HepG2 (cell line): ENCODE results near the gene GBX1. TPM values are rescaled to one million over a fixed set of nuclear protein-coding genes. Genes with fewer than 3 reads are reported as not detected.

Source experiments
- CBFB ChIP-seq: sonication (generic); formaldehyde crosslinking; IDR thresholded peaks from 2 replicates; pipeline ENCODE4 v1.4.0; 2020; ENCODE audit warnings: missing genetic modification reagents
- CEBPG ChIP-seq: IDR thresholded peaks from 2 replicates; pipeline ENCODE4 v1.6.1; 2016
- GATAD2A ChIP-seq: IDR thresholded peaks from 2 replicates; pipeline ENCODE4 v1.6.1; 2016
- GPN1 ChIP-seq: sonication (generic); formaldehyde crosslinking; IDR thresholded peaks from 2 replicates; pipeline ENCODE4 v1.5.1; 2020; ENCODE audit warnings: missing genetic modification reagents, borderline replicate concordance
- MATR3 ChIP-seq: sonication (generic); formaldehyde crosslinking; IDR thresholded peaks from 2 replicates; pipeline ENCODE4 v1.4.0; 2020; ENCODE audit warnings: missing genetic modification reagents
- SMAD9 ChIP-seq: sonication (generic); formaldehyde crosslinking; IDR thresholded peaks from 2 replicates; pipeline ENCODE4 v1.5.1; 2020; ENCODE audit warnings: mild to moderate bottlenecking, missing genetic modification reagents
- SNRNP70 ChIP-seq: fragments of 200-400 bp; formaldehyde crosslinking; IDR thresholded peaks from 2 replicates; pipeline ENCODE4 v1.6.1; 2017; ENCODE audit warnings: mild to moderate bottlenecking, low read depth, low read length, moderate library complexity
- XRCC5 ChIP-seq: fragments of 200-400 bp; formaldehyde crosslinking; optimal IDR thresholded peaks from 2 replicates; pipeline ENCODE3; 2017; ENCODE audit warnings: mild to moderate bottlenecking, low read length
- ZBTB7A ChIP-seq: sonication (generic); formaldehyde crosslinking; IDR thresholded peaks from 2 replicates; pipeline ENCODE4 v1.8.0; 2022; ENCODE audit warnings: mild to moderate bottlenecking, missing genetic modification reagents
- ZNF121 ChIP-seq: sonication (generic); formaldehyde crosslinking; IDR thresholded peaks from 2 replicates; pipeline ENCODE4 v1.5.0; 2020; ENCODE audit warnings: mild to moderate bottlenecking, missing genetic modification reagents
- ZNF180 ChIP-seq: sonication (generic); formaldehyde crosslinking; IDR thresholded peaks from 2 replicates; pipeline ENCODE4 v1.4.0; 2020; ENCODE audit warnings: low read depth, missing genetic modification reagents, borderline replicate concordance
- ZNF224 ChIP-seq: sonication (generic); formaldehyde crosslinking; IDR thresholded peaks from 2 replicates; pipeline ENCODE4 v1.5.0; 2020; ENCODE audit warnings: mild to moderate bottlenecking, missing genetic modification reagents
- ZNF234 ChIP-seq: sonication (generic); formaldehyde crosslinking; conservative IDR thresholded peaks from 2 replicates; pipeline ENCODE4 v1.5.1; 2020; ENCODE audit warnings: mild to moderate bottlenecking, missing genetic modification reagents
- ZNF256 ChIP-seq: sonication (generic); formaldehyde crosslinking; conservative IDR thresholded peaks from 2 replicates; pipeline ENCODE4 v1.4.0; 2020; ENCODE audit warnings: missing genetic modification reagents
- ZNF383 ChIP-seq: sonication (generic); formaldehyde crosslinking; IDR thresholded peaks from 2 replicates; pipeline ENCODE4 v1.4.0; 2020; ENCODE audit warnings: missing genetic modification reagents, mild to moderate bottlenecking, borderline replicate concordance
- ZNF562 ChIP-seq: sonication (generic); formaldehyde crosslinking; IDR thresholded peaks from 2 replicates; pipeline ENCODE4 v1.8.0; 2022; ENCODE audit warnings: missing genetic modification reagents, borderline replicate concordance
- ZNF605 ChIP-seq: sonication (generic); formaldehyde crosslinking; IDR thresholded peaks from 2 replicates; pipeline ENCODE4 v1.8.0; 2022; ENCODE audit warnings: mild to moderate bottlenecking, missing genetic modification reagents
- ZNF772 ChIP-seq: sonication (generic); formaldehyde crosslinking; IDR thresholded peaks from 2 replicates; pipeline ENCODE4 v1.5.0; 2020; ENCODE audit warnings: mild to moderate bottlenecking, missing genetic modification reagents
- ZNF773 ChIP-seq: sonication (generic); formaldehyde crosslinking; IDR thresholded peaks from 2 replicates; pipeline ENCODE4 v1.4.0; 2020; ENCODE audit warnings: missing genetic modification reagents, borderline replicate concordance
- ZNF850 ChIP-seq: sonication (generic); formaldehyde crosslinking; conservative IDR thresholded peaks from 2 replicates; pipeline ENCODE4 v1.9.0; 2021; ENCODE audit warnings: mild to moderate bottlenecking, missing genetic modification reagents
- polyA plus RNA-seq, 8 experiments: library from polyadenylated mRNA; depleted of rRNA in 3 of 8; stranded (reverse) in 7 of 8; unstranded in 1 of 8; fragments of >200 nt; fragmentation: Illumina TruSeq in 4 of 8; extraction: Trizol in 4 of 8; gene quantifications; 2 replicates each; pipeline versions ENCODE4 v1.2.1 to v1.2.3, GENCODE V29; 2011 to 2016; ENCODE audit warnings: low read depth in 4 of 8, missing spikeins in 1 of 8, mixed read lengths in 1 of 8; ENCODE audit not compliant: insufficient read depth in 1 of 8
- total RNA-seq, 5 experiments: library from RNA; depleted of rRNA; stranded (reverse); fragments of >200 nt; fragmentation: Illumina TruSeq; extraction: Trizol; gene quantifications; 2 replicates each; pipeline ENCODE4 v1.2.3, GENCODE V29; 2016; ENCODE audit warnings: low read depth in 1 of 5
- TF ChIP-seq, protein P1 (sequence below): sonication (generic); formaldehyde crosslinking; IDR thresholded peaks from 2 replicates; pipeline ENCODE4 v1.8.1; 2023; ENCODE audit warnings: missing genetic modification reagents, inconsistent platforms, borderline replicate concordance
- TF ChIP-seq, protein P2 (sequence below): sonication (generic); formaldehyde crosslinking; IDR thresholded peaks from 2 replicates; pipeline ENCODE4 v1.5.0; 2020; ENCODE audit warnings: missing genetic modification reagents
- TF ChIP-seq, protein P3 (sequence below): IDR thresholded peaks from 2 replicates; pipeline ENCODE4 v1.6.1; 2012; ENCODE audit warnings: inconsistent platforms
- TF ChIP-seq, protein P4 (sequence below): sonication (generic); formaldehyde crosslinking; IDR thresholded peaks from 2 replicates; pipeline ENCODE4 v1.8.0; 2022; ENCODE audit warnings: mild to moderate bottlenecking, missing genetic modification reagents
- TF ChIP-seq, protein P5 (sequence below): sonication (generic); formaldehyde crosslinking; IDR thresholded peaks from 2 replicates; pipeline ENCODE4 v1.8.1; 2022; ENCODE audit warnings: mild to moderate bottlenecking, missing genetic modification reagents
- TF ChIP-seq, protein P6 (sequence below): sonication (generic); formaldehyde crosslinking; IDR thresholded peaks from 2 replicates; pipeline ENCODE4 v1.8.1; 2023; ENCODE audit warnings: mild to moderate bottlenecking, moderate library complexity, missing genetic modification reagents

GBX1 gene
- total and polyA plus RNA-seq, 2 of the 13 experiments (the other 11 are each of a cell fraction or from before 2014, with no cell fraction given): not detected

DNA sequence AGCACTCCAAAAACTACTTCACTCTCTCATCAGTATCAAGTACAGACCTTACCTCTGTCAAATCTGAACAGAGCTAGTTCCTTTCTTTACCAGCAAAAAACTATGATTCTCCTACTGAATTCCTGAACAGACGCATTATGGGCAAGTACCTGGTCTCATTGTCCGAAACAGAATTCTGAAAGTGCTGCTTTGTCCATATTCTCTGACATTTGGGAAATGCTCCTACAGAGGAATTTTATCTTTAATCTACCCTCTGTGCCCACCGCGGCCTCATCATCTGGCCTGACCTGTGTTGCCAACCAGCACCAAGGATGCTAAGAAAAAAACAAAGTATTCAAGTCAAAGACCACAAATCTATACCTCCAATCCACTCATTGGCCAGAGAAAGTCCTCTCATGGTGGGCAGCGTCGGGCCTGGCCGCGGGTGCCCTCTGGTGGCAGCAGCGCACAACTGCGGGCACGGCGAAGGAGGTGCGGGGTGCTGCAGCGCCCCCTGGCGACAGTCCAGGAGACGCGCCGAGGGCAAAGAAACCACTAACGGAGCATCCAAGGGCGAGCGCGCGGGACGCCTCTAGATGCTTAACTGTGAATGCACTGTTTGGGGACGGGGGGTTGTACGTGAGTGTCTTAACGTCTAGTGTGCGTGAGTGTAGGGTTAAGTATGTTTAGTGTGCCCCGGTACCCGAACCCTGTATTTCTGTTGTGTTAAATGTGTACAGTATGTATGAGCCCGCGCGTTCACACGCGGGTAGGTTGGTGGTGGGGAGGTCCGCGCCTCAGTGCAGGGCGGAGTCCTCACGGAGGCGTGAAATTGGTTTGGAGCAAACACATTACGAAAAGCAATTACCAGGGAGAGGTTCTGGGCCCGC, 5.0 kb upstream of the GBX1 start (continued):
- TF ChIP-seq, protein P1, sequence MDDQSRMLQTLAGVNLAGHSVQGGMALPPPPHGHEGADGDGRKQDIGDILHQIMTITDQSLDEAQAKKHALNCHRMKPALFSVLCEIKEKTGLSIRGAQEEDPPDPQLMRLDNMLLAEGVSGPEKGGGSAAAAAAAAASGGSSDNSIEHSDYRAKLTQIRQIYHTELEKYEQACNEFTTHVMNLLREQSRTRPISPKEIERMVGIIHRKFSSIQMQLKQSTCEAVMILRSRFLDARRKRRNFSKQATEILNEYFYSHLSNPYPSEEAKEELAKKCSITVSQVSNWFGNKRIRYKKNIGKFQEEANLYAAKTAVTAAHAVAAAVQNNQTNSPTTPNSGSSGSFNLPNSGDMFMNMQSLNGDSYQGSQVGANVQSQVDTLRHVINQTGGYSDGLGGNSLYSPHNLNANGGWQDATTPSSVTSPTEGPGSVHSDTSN (CRISPR knock-in tag): no peak
- TF ChIP-seq ZNF224 (CRISPR knock-in tag) (no peak), XRCC5 (peak; percentile 99), ZNF562 (CRISPR knock-in tag) (no peak), ZNF234 (CRISPR knock-in tag) (no peak), ZNF256 (CRISPR knock-in tag) (no peak), CEBPG (CRISPR knock-in tag) (no peak), SNRNP70 (no peak), CBFB (CRISPR knock-in tag) (peak; percentile 87), MATR3 (CRISPR knock-in tag) (no peak), ZNF383 (no peak), ZNF605 (no peak), GPN1 (no peak), ZNF772 (CRISPR knock-in tag) (no peak), ZBTB7A (CRISPR knock-in tag) (no peak), GATAD2A (CRISPR knock-in tag) (peak; percentile 70), ZNF773 (CRISPR knock-in tag) (no peak), ZNF180 (CRISPR knock-in tag) (no peak), SMAD9 (CRISPR knock-in tag) (no peak), ZNF121 (no peak), ZNF850 (no peak)
- TF ChIP-seq, protein P2, sequence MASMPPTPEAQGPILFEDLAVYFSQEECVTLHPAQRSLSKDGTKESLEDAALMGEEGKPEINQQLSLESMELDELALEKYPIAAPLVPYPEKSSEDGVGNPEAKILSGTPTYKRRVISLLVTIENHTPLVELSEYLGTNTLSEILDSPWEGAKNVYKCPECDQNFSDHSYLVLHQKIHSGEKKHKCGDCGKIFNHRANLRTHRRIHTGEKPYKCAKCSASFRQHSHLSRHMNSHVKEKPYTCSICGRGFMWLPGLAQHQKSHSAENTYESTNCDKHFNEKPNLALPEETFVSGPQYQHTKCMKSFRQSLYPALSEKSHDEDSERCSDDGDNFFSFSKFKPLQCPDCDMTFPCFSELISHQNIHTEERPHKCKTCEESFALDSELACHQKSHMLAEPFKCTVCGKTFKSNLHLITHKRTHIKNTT (CRISPR knock-in tag): no peak
- TF ChIP-seq, protein P3, sequence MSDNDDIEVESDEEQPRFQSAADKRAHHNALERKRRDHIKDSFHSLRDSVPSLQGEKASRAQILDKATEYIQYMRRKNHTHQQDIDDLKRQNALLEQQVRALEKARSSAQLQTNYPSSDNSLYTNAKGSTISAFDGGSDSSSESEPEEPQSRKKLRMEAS: no peak; the same call in 1 of the 2 replicates
- TF ChIP-seq, protein P4, sequence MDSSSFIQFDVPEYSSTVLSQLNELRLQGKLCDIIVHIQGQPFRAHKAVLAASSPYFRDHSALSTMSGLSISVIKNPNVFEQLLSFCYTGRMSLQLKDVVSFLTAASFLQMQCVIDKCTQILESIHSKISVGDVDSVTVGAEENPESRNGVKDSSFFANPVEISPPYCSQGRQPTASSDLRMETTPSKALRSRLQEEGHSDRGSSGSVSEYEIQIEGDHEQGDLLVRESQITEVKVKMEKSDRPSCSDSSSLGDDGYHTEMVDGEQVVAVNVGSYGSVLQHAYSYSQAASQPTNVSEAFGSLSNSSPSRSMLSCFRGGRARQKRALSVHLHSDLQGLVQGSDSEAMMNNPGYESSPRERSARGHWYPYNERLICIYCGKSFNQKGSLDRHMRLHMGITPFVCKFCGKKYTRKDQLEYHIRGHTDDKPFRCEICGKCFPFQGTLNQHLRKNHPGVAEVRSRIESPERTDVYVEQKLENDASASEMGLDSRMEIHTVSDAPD: no peak
- TF ChIP-seq, protein P5, sequence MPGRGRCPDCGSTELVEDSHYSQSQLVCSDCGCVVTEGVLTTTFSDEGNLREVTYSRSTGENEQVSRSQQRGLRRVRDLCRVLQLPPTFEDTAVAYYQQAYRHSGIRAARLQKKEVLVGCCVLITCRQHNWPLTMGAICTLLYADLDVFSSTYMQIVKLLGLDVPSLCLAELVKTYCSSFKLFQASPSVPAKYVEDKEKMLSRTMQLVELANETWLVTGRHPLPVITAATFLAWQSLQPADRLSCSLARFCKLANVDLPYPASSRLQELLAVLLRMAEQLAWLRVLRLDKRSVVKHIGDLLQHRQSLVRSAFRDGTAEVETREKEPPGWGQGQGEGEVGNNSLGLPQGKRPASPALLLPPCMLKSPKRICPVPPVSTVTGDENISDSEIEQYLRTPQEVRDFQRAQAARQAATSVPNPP (CRISPR knock-in tag): no peak
- TF ChIP-seq, protein P6, sequence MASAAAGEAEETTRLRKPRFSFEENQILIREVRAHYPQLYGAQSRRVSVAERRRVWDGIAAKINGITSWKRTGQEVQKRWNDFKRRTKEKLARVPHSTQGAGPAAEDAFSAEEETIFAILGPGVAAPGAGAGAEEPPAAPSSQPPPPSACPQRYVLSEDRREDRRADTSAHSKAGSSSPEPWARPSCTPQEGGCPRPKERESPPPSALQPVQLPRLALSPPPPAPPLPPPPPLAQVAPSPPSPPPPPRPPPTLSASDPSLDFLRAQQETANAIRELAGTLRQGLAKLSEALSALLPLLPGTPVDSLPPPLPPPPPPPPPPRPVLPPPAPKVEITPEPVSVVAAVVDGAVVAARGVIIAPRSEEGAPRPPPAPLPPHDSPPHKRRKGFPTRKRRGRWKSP: no peak
